Right ventricle myocardium superior (tissue), 1 donor: ENCODE results near the gene NISCH. TPM values are rescaled to one million over a fixed set of nuclear protein-coding genes. Genes with fewer than 3 reads are reported as not detected.

Experiments used
- ATAC-seq: fragments of 200-7000 bp; cut with Tn5 transposase; one replicate; pipeline ENCODE4 v1.9.1; 2020; ENCODE audit warnings: mild to moderate bottlenecking; ENCODE audit not compliant: poor library complexity
- DNase-seq: peaks from one replicate; pipeline ENCODE4 v3.0.0-alpha.2; 2020
- intact Hi-C: fragments of 100-400 bp; cut with DNase I; formaldehyde crosslinking; loops from one replicate; pipeline ENCODE4 v1.11.2; 2022
- total RNA-seq: library from RNA; stranded (reverse); fragmentation: NEBNext Ultra II Directional; extraction: Animal tissue kit (Norgen Biotek cat#: 25700); gene quantifications from one replicate; pipeline ENCODE4 v1.2.1, GENCODE V29; 2021
- donor health status: DM: no; HTN: yes; CAD: no; lungs with severe emphysema.

NISCH gene
- total RNA-seq, 1 donor from 2014 or later = 46.0 TPM

GRCh38 chr3:52527732-52528585 lies 72.6 kb downstream of the NISCH start:
- no peak for ATAC-seq
- peak; percentile 40 for DNase-seq

GRCh38 chr3:52528586-52529375 lies 73.4 kb downstream of the NISCH start:
- DNase-seq = no peak
- intact Hi-C loops = no loop called here
- no peak for ATAC-seq

More at GRCh38 chr3:52527732-52528585, 72.6 kb downstream of the NISCH start:
- intact Hi-C loops = no loop called here

GRCh38 chr3:52529376-52530333 lies 74.3 kb downstream of the NISCH start:
- intact Hi-C loops = no loop called here
- peak; percentile 58 for ATAC-seq
- DNase-seq = peak; percentile 72

- intact Hi-C loops = no loop called here
- DNase-seq (peak; percentile 79), ATAC-seq (peak; percentile 65)
Measured at GRCh38 chr3:52530918-52531826, 75.8 kb downstream of the NISCH start.

- DNase-seq (no peak), ATAC-seq (no peak)
- intact Hi-C loops = no loop called here
Measured at GRCh38 chr3:52531860-52532516, 76.6 kb downstream of the NISCH start.

- intact Hi-C loops = no loop called here
- ATAC-seq (no peak), DNase-seq (no peak)
Measured at GRCh38 chr3:52532517-52532837, 77.1 kb downstream of the NISCH start.

- intact Hi-C loops = no loop called here
- ATAC-seq = no peak
- DNase-seq = peak; percentile 65
Measured at GRCh38 chr3:52532838-52533622, 77.6 kb downstream of the NISCH start.

GRCh38 chr3:52533623-52534280 lies 78.3 kb downstream of the NISCH start, which contains the start of gene NT5DC2:
Gene NT5DC2, minus strand, starts transcription at chr3:52533857. Its CDS starts 120 bp downstream, at chr3:52533737.
- ATAC-seq = peak; percentile 23
- intact Hi-C loops = no loop called here
- peak; percentile 80 for DNase-seq

GRCh38 chr3:52534281-52535183 lies 79.1 kb downstream of the NISCH start:
- peak; percentile 46 for DNase-seq
- intact Hi-C loops = loop anchor here (5.0 kb wide), 1 partner anchor 52 kb away; no protein-coding TSS in a partner anchor
- ATAC-seq = no peak

GRCh38 chr3:52535411-52536111 lies 80.2 kb downstream of the NISCH start:
- DNase-seq = peak; percentile 23
- ATAC-seq = no peak
- intact Hi-C loops = loop anchor here (5.0 kb wide), 1 partner anchor 53 kb away; no protein-coding TSS in a partner anchor

- intact Hi-C loops = loop anchor here (5.0 kb wide), 1 partner anchor 54 kb away; no protein-coding TSS in a partner anchor
- DNase-seq (no peak), ATAC-seq (no peak)
Measured at GRCh38 chr3:52536112-52536368, 80.6 kb downstream of the NISCH start.

GRCh38 chr3:52536369-52537164 lies 81.2 kb downstream of the NISCH start, which contains the start of gene UQCC5:
Gene UQCC5, plus strand, starts transcription at chr3:52536605. Its CDS starts 151 bp downstream, at chr3:52536756.
- peak; percentile 99 for DNase-seq
- peak; percentile 92 for ATAC-seq
- intact Hi-C loops = loop anchor here (5.0 kb wide), 1 partner anchor 54 kb away; no protein-coding TSS in a partner anchor

- peak; percentile 37 for ATAC-seq
- intact Hi-C loops = loop anchor here (5.0 kb wide), 1 partner anchor 55 kb away; no protein-coding TSS in a partner anchor
- no peak for DNase-seq
Measured at GRCh38 chr3:52537165-52537620, 81.8 kb downstream of the NISCH start.
